HepG2 (cell line): ENCODE results near the gene WDR7. TPM values are rescaled to one million over a fixed set of nuclear protein-coding genes. Genes with fewer than 3 reads are reported as not detected.

Experiments
- ATAC-seq: fragments of 200-7000 bp; cut with Tn5 transposase; 3 replicates; pipeline ENCODE4 v1.9.1; 2020; ENCODE audit warnings: mild to moderate bottlenecking, moderate library complexity
- BruUV-seq: library from RNA; stranded (reverse); fragments of 400-500 nt; replicated peaks from 2 replicates; lab custom pipeline; 2021; lab: Mats Ljungman, UMichigan
- CTCF ChIA-PET: fragments of 300-600 bp; formaldehyde crosslinking; extraction: SDS; loops from one replicate; lab custom pipeline; 2021; ENCODE audit warnings: low total read pairs, inconsistent platforms, low intra/inter-chr PET ratio; lab: Yijun Ruan, JAX
- POLR2A ChIA-PET: fragments of 350-600 bp; sonication (Branson Sonifier 250); formaldehyde crosslinking; loops from one replicate; lab custom pipeline; 2020; ENCODE audit warnings: antibody characterized with exemption, inconsistent platforms; lab: Yijun Ruan, JAX
- DNase-seq: peaks from one replicate; pipeline ENCODE4 v3.0.0-alpha.2; 2015; ENCODE audit warnings: low spot score
- FAIRE-seq: peaks from 3 replicates; lab custom pipeline; 2011; peaks lifted over from hg19 to GRCh38; lab: Jason Lieb, UNC
- H2AFZ ChIP-seq: one replicate; pipeline ENCODE4 v1.6.1; 2011; ENCODE audit warnings: low read length, inconsistent platforms
- H3K27ac ChIP-seq: fragments of 300-600 bp; 3 replicates; pipeline ENCODE4 v1.8.0; 2011; ENCODE audit warnings: mixed run types, mild to moderate bottlenecking, mixed read lengths, low read length, inconsistent platforms; ENCODE audit not compliant: insufficient read depth; ENCODE audit errors: extremely low read length
- H3K27me3 ChIP-seq, 2 experiments: fragments of 200-600 bp in 1 of 2; 2 replicates in 1 of 2; 3 replicates in 1 of 2; pipeline versions ENCODE4 v1.6.0 to v1.8.0; 2011; ENCODE audit warnings: low read length in 2 of 2, mild to moderate bottlenecking in 2 of 2, moderate library complexity in 2 of 2, inconsistent platforms in 1 of 2; ENCODE audit not compliant: insufficient read depth in 2 of 2, control insufficient read depth in 1 of 2
- H3K36me3 ChIP-seq, 2 experiments: fragments of 200-600 bp in 1 of 2; replicated peaks in 1 of 2; 2 replicates in 1 of 2; 3 replicates in 1 of 2; pipeline versions ENCODE4 v1.5.1 to v1.8.0; 2011; ENCODE audit warnings: low read length in 2 of 2, inconsistent platforms in 1 of 2; ENCODE audit not compliant: insufficient read depth in 2 of 2, control insufficient read depth in 1 of 2
- H3K4me1 ChIP-seq: 2 replicates; pipeline ENCODE4 v1.5.1; 2012; ENCODE audit warnings: low read length, inconsistent platforms; ENCODE audit not compliant: insufficient read depth
- H3K4me2 ChIP-seq: 2 replicates; pipeline ENCODE4 v1.6.0; 2011; ENCODE audit warnings: low read depth, low read length, inconsistent platforms
- H3K4me3 ChIP-seq, 3 experiments: fragments of 200-600 bp in 1 of 3; sonication (generic), shearing (Covaris generic) in 1 of 3; replicated peaks in 1 of 3; 2 replicates each; pipeline ENCODE4 v1.5.1; 2011 to 2016; ENCODE audit warnings: low read length in 3 of 3, inconsistent platforms in 2 of 3, low read depth in 2 of 3, mild to moderate bottlenecking in 2 of 3, control low read depth in 1 of 3, mixed read lengths in 1 of 3; ENCODE audit not compliant: insufficient read depth in 1 of 3
- H3K79me2 ChIP-seq: one replicate; pipeline ENCODE4 v1.6.1; 2011; ENCODE audit warnings: low read length, inconsistent platforms; ENCODE audit not compliant: insufficient read depth
- H3K9ac ChIP-seq: 2 replicates; pipeline ENCODE4 v1.6.0; 2011; ENCODE audit warnings: mild to moderate bottlenecking, low read depth, low read length, inconsistent platforms; ENCODE audit not compliant: insufficient read depth
- H3K9me3 ChIP-seq: 2 replicates; pipeline ENCODE4 v1.5.1; 2012; ENCODE audit warnings: mild to moderate bottlenecking, low read length
- H4K20me1 ChIP-seq: 2 replicates; pipeline ENCODE4 v1.6.0; 2011; ENCODE audit warnings: inconsistent platforms, mild to moderate bottlenecking, low read length, moderate library complexity; ENCODE audit not compliant: insufficient read depth
- HES4 ChIP-seq: sonication (generic); formaldehyde crosslinking; IDR thresholded peaks from 2 replicates; pipeline ENCODE4 v1.9.0; 2021; ENCODE audit warnings: mild to moderate bottlenecking, missing genetic modification reagents, borderline replicate concordance
- MEIS2 ChIP-seq: sonication (generic); formaldehyde crosslinking; IDR thresholded peaks from 2 replicates; pipeline ENCODE4 v1.9.0; 2021; ENCODE audit warnings: mild to moderate bottlenecking, missing genetic modification reagents
- MZF1 ChIP-seq: sonication (generic); formaldehyde crosslinking; IDR thresholded peaks from 2 replicates; pipeline ENCODE4 v1.8.1; 2023; ENCODE audit warnings: mild to moderate bottlenecking, missing genetic modification reagents, borderline replicate concordance
- NCOA5 ChIP-seq: sonication (generic); formaldehyde crosslinking; IDR thresholded peaks from 2 replicates; pipeline ENCODE4 v1.4.0; 2020; ENCODE audit warnings: missing genetic modification reagents
- RAD51 ChIP-seq: fragments of 450-650 bp; IDR thresholded peaks from 2 replicates; pipeline ENCODE4 v1.6.1; 2016; ENCODE audit warnings: borderline replicate concordance
- RFX5 ChIP-seq: IDR thresholded peaks from 2 replicates; pipeline ENCODE4 v1.6.1; 2011; ENCODE audit warnings: low read depth, low read length, improper control_type of control experiment
- SALL2 ChIP-seq: sonication (generic); formaldehyde crosslinking; IDR thresholded peaks from 2 replicates; pipeline ENCODE4 v1.8.1; 2023; ENCODE audit warnings: mild to moderate bottlenecking, missing genetic modification reagents, inconsistent platforms
- U2AF2 ChIP-seq: fragments of 200-400 bp; formaldehyde crosslinking; IDR thresholded peaks from 2 replicates; pipeline ENCODE4 v1.6.1; 2017; ENCODE audit warnings: low read depth, mild to moderate bottlenecking, low read length
- XRCC5 ChIP-seq: fragments of 200-400 bp; formaldehyde crosslinking; optimal IDR thresholded peaks from 2 replicates; pipeline ENCODE3; 2017; ENCODE audit warnings: mild to moderate bottlenecking, low read length
- ZNF30 ChIP-seq: sonication (generic); formaldehyde crosslinking; IDR thresholded peaks from 2 replicates; pipeline ENCODE4 v1.5.0; 2020; ENCODE audit warnings: mild to moderate bottlenecking, missing genetic modification reagents
- ZNF33B ChIP-seq: sonication (generic); formaldehyde crosslinking; IDR thresholded peaks from 2 replicates; pipeline ENCODE4 v1.5.1; 2020; ENCODE audit warnings: mild to moderate bottlenecking, missing genetic modification reagents
- ZNF598 ChIP-seq: sonication (generic); formaldehyde crosslinking; IDR thresholded peaks from 2 replicates; pipeline ENCODE4 v1.5.1; 2020; ENCODE audit warnings: mild to moderate bottlenecking, missing genetic modification reagents, borderline replicate concordance
- ZNF619 ChIP-seq: sonication (generic); formaldehyde crosslinking; IDR thresholded peaks from 2 replicates; pipeline ENCODE4 v1.4.0; 2020; ENCODE audit warnings: mild to moderate bottlenecking, missing genetic modification reagents
- WGBS: methylation state at CpG from one replicate; pipeline ENCODE4 v1.1.6; 2017; ENCODE audit warnings: low lambda C conversion rate; 5-methylcytosine and 5-hydroxymethylcytosine counted together
- in situ Hi-C: cut with HindIII; loops from 2 replicates; pipeline ENCODE4 v1.10.0; 2017; ENCODE audit warnings: low pct_unique_long_range_greater_than_20kb; ENCODE audit not compliant: extremely low pct_ligation_motif_present
- intact Hi-C: fragments of 100-400 bp; cut with micrococcal nuclease; formaldehyde crosslinking; loops from one replicate; pipeline ENCODE4 v1.10.0; 2022; ENCODE audit not compliant: unreplicated experiment
- polyA plus RNA-seq, 8 experiments: library from polyadenylated mRNA; depleted of rRNA in 3 of 8; stranded (reverse) in 7 of 8; unstranded in 1 of 8; fragments of >200 nt; fragmentation: Illumina TruSeq in 4 of 8; extraction: Trizol in 4 of 8; gene quantifications; 2 replicates each; pipeline versions ENCODE4 v1.2.1 to v1.2.3, GENCODE V29; 2011 to 2016; ENCODE audit warnings: low read depth in 4 of 8, missing spikeins in 1 of 8, mixed read lengths in 1 of 8; ENCODE audit not compliant: insufficient read depth in 1 of 8
- total RNA-seq, 5 experiments: library from RNA; depleted of rRNA; stranded (reverse); fragments of >200 nt; fragmentation: Illumina TruSeq; extraction: Trizol; gene quantifications; 2 replicates each; pipeline ENCODE4 v1.2.3, GENCODE V29; 2016; ENCODE audit warnings: low read depth in 1 of 5
- TF ChIP-seq, protein P1 (sequence below): sonication (generic); formaldehyde crosslinking; IDR thresholded peaks from 2 replicates; pipeline ENCODE4 v1.4.0; 2020; ENCODE audit warnings: missing genetic modification reagents, mild to moderate bottlenecking, borderline replicate concordance
- TF ChIP-seq, protein P2 (sequence below): IDR thresholded peaks from 2 replicates; pipeline ENCODE4 v1.6.1; 2016; ENCODE audit warnings: missing biosample characterization, missing genetic modification reagents, low read depth
- TF ChIP-seq, protein P3 (sequence below): sonication (generic); formaldehyde crosslinking; IDR thresholded peaks from 2 replicates; pipeline ENCODE4 v1.5.1; 2020; ENCODE audit warnings: missing genetic modification reagents, mild to moderate bottlenecking, borderline replicate concordance
- TF ChIP-seq, protein P4 (sequence below): sonication (generic); formaldehyde crosslinking; IDR thresholded peaks from 2 replicates; pipeline ENCODE4 v1.4.0; 2020; ENCODE audit warnings: missing genetic modification reagents

The WDR7 gene
- total and polyA plus RNA-seq, 2 of the 13 experiments (the other 11 are each of a cell fraction or from before 2014, with no cell fraction given): 2.0 to 7.8 TPM

DNA sequence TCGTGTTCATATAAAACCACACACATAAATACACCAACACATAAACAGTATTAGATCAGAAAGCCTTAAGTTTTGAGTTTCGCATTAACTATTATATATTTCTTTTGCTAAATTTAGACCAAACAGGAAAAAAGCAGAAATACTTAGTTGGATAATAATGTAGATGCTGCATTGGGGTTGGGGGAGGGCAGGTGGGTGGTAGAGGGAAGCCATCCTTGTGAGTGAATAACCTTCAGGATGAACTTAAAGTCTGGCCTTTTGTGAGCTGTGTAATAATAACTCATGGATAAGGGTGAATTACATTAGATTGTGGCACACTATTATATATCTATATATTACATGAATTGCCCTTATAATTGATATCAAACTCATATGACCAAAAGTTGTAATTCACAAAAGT is 174.7 kb downstream of the WDR7 start:
- no TSS peak for BruUV-seq
- Histone ChIP-seq H3K4me1 (no peaks in the 10 kb centered on the region), H3K79me2 (no peaks in the 10 kb centered on the region), H3K36me3 (no peaks in the 10 kb centered on the region), H3K9me3 (no peaks in the 10 kb centered on the region), H3K4me2 (no peak overlapping the region), H3K27ac (no peak overlapping the region), H2AFZ (no peak overlapping the region), H3K27me3 (no peaks in the 10 kb centered on the region), H3K4me3 (no peak overlapping the region), H3K9ac (no peak overlapping the region), H4K20me1 (no peaks in the 10 kb centered on the region)
- DNase-seq (no peak), ATAC-seq (no peak), FAIRE-seq (no peak)
- TF ChIP-seq ZNF30 (CRISPR knock-in tag) (no peak), NCOA5 (no peak), ZNF33B (no peak), ZNF619 (CRISPR knock-in tag) (no peak), HES4 (no peak)
- TF ChIP-seq, protein P1, sequence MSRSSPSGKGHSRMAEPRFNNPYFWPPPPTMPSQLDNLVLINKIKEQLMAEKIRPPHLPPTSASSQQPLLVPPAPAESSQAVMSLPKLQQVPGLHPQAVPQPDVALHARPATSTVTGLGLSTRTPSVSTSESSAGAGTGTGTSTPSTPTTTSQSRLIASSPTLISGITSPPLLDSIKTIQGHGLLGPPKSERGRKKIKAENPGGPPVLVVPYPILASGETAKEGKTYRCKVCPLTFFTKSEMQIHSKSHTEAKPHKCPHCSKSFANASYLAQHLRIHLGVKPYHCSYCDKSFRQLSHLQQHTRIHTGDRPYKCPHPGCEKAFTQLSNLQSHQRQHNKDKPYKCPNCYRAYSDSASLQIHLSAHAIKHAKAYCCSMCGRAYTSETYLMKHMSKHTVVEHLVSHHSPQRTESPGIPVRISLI: no peak
- TF ChIP-seq, protein P2, sequence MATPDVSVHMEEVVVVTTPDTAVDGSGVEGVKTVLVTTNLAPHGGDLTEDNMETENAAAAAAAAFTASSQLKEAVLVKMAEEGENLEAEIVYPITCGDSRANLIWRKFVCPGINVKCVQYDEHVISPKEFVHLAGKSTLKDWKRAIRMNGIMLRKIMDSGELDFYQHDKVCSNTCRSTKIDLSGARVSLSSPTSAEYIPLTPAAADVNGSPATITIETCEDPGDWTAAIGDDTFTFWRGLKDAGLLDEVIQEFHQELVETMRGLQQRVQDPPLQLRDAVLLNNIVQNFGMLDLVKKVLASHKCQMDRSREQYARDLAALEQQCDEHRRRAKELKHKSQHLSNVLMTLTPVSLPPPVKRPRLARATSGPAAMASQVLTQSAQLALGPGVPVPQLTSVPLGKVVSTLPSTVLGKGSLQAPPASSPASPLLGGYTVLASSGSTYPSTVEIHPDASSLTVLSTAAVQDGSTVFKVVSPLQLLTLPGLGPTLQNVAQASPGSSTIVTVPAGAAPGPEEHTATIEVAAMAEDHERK: no peak
- in situ Hi-C loops: no loop called here
- intact Hi-C loops: no loop called here
- ChIA-PET CTCF (no interaction called here), POLR2A (no interaction called here)
- 82% methylated on average over 2 of the region's 2 CpGs for WGBS

DNA sequence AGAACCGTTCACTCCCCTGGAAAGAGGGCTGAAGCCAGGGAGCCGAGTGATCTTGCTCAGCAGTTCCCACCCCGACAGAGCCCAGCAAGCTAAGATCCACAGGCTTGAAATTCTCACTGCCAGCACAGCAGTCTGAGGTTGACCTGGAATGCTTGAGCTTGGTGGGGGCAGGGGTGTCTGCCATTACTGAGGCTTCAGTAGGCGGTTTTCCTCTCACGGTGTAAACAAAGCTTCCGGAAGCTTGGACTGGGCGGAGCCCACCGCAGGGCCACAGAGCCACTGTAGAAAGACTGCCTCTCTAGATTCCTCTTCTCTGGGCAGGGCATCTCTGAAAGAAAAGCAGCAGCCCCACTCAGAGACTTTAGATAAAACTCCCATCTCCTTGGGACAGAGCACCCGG is 180.8 kb downstream of the WDR7 start:
- ATAC-seq (no peak), FAIRE-seq (no peak), DNase-seq (no peak)
- Histone ChIP-seq H3K27me3 (no peaks in the 10 kb centered on the region), H4K20me1 (no peaks in the 10 kb centered on the region), H3K9me3 (no peaks in the 10 kb centered on the region), H3K4me1 (no peaks in the 10 kb centered on the region), H3K79me2 (no peaks in the 10 kb centered on the region), H2AFZ (no peak overlapping the region), H3K4me3 (no peak overlapping the region), H3K9ac (no peak overlapping the region), H3K4me2 (no peak overlapping the region), H3K27ac (no peak overlapping the region), H3K36me3 (no peaks in the 10 kb centered on the region)
- no TSS peak for BruUV-seq
- 100% methylated on average over 5 of the region's 9 CpGs for WGBS
- in situ Hi-C loops: no loop called here
- CTCF ChIA-PET: no interaction called here
- POLR2A ChIA-PET: no interaction called here
- intact Hi-C loops: no loop called here
- TF ChIP-seq, protein P3, sequence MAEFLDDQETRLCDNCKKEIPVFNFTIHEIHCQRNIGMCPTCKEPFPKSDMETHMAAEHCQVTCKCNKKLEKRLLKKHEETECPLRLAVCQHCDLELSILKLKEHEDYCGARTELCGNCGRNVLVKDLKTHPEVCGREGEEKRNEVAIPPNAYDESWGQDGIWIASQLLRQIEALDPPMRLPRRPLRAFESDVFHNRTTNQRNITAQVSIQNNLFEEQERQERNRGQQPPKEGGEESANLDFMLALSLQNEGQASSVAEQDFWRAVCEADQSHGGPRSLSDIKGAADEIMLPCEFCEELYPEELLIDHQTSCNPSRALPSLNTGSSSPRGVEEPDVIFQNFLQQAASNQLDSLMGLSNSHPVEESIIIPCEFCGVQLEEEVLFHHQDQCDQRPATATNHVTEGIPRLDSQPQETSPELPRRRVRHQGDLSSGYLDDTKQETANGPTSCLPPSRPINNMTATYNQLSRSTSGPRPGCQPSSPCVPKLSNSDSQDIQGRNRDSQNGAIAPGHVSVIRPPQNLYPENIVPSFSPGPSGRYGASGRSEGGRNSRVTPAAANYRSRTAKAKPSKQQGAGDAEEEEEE: no peak
- TF ChIP-seq XRCC5 (no peak), U2AF2 (no peak), SALL2 (CRISPR knock-in tag) (no peak), MZF1 (CRISPR knock-in tag) (no peak), RFX5 (no peak), MEIS2 (CRISPR knock-in tag) (no peak), ZNF598 (CRISPR knock-in tag) (no peak), RAD51 (no peak)
- TF ChIP-seq, protein P4, sequence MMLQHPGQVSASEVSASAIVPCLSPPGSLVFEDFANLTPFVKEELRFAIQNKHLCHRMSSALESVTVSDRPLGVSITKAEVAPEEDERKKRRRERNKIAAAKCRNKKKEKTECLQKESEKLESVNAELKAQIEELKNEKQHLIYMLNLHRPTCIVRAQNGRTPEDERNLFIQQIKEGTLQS (CRISPR knock-in tag): no peak
